Mammary epithelial cell (primary cell): ENCODE results near the gene COL4A6.

Experiments
- EZH2 ChIP-seq: IDR thresholded peaks from 2 replicates; pipeline ENCODE4 v1.6.1; 2012; ENCODE audit warnings: low read length, inconsistent platforms, borderline replicate concordance
- TF ChIP-seq, protein P1 (sequence below), 2 donors: IDR thresholded peaks in 1 of 2; conservative IDR thresholded peaks in 1 of 2; 2 replicates each; pipeline ENCODE4 v1.5.1; 2011 to 2012; ENCODE audit warnings: inconsistent platforms in 2 of 2, low read length in 2 of 2, mild to moderate bottlenecking in 2 of 2, control low read depth in 1 of 2, low read depth in 1 of 2; ENCODE audit not compliant: insufficient read depth in 1 of 2; ENCODE audit errors: extremely low read depth in 1 of 2

DNA sequence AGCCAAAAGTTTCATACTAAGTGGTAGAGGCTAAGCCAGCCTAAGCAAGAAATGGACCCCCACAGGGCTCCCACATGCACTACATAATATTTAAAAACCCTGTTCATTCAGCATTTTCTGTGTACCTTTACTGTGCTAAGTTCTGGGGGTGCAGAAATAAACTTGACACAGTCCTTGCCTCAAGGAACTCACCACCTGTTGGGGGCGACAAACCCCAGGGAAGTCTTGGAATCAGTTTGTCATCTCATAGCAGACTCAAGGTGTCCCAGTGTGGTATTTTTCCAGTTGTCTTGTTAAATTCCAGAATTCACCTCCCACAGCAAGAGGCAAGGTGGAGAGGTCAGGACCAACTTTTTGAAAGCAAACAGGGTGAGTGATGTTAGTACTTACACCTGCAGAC, 303.5 kb downstream of the COL4A6 start:
- TF ChIP-seq, protein P1, sequence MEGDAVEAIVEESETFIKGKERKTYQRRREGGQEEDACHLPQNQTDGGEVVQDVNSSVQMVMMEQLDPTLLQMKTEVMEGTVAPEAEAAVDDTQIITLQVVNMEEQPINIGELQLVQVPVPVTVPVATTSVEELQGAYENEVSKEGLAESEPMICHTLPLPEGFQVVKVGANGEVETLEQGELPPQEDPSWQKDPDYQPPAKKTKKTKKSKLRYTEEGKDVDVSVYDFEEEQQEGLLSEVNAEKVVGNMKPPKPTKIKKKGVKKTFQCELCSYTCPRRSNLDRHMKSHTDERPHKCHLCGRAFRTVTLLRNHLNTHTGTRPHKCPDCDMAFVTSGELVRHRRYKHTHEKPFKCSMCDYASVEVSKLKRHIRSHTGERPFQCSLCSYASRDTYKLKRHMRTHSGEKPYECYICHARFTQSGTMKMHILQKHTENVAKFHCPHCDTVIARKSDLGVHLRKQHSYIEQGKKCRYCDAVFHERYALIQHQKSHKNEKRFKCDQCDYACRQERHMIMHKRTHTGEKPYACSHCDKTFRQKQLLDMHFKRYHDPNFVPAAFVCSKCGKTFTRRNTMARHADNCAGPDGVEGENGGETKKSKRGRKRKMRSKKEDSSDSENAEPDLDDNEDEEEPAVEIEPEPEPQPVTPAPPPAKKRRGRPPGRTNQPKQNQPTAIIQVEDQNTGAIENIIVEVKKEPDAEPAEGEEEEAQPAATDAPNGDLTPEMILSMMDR (conservative IDR thresholded peaks at IDR 0.05 in 1 of 2, IDR thresholded peaks at IDR 0.05 in 1 of 2; ENCODE audit: extremely low read depth in 1 of 2, insufficient read depth in 1 of 2, low read depth in 1 of 2, low read length in 2 of 2), result no peak
- no peak for TF ChIP-seq EZH2
